Measurements from ENCODE around the gene GYS1. TPM values are rescaled to one million over a fixed set of nuclear protein-coding genes. Genes with fewer than 3 reads are reported as not detected.
A peak's percentile ranks its signal among the peaks of the same experiment; 100 is the strongest.
"Not testable (repeated sequence)": the region's sequence is repeated elsewhere in the genome, so short reads cannot be mapped to it uniquely, and the experiment has no call there.

Gene GYS1
- total RNA-seq, 1 experiment from 2014 or later = 42.8 TPM

DNA sequence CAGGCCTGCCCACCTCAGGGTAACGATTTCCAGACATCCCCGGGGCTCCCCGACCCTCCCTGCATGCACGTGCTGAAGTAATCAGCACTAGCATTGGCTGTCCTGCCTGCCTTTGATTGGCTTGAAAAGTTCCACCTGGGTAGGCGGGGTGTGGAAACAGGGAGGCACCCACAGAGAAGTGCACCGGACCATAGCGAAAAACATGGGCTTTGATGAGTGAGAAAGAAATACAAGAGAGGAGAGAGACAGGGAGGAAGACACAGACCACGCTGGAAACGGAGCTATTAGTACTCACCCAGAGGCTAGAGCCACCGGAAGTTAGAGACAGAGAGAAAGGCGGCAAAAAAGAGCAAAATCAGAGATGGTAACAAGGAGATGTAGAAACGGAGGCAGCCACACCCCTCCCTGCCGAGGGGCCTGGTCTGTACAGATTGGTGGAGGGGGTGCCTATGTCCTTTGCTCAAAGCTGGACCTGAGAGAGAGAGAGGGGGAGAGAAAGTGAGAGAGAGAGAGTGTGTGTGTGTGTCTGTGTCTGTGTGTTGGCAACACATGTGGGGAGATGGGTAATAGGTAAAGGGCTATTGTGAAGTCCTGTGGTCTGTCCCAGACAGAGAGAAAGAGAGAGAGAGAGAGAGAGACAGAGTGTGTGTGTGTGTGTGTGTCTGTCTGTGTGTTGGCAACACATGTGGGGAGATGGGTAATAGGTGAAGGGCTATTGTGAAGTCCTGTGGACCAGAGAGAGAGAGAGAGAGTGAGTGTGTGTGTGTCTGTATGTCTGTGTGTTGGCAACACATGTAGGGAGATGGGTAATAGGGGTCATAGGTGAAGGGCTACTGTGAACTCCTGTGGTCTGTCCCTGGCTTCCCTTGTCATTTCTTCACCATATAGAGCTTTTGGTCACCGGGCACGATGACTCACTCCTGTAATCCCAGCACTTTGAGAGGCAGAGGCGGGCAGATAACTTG lies 28.1 kb upstream of the GYS1 start:
- H3K4me1 ChIP-seq = no peaks in the 10 kb centered on the region
- no peak overlapping the region for H3K4me3 ChIP-seq
- DNase-seq = no peak
- no peaks in the 10 kb centered on the region for H3K27me3 ChIP-seq
- no peak overlapping the region for H3K27ac ChIP-seq
- no peaks in the 10 kb centered on the region for H3K36me3 ChIP-seq
- H3K9me3 ChIP-seq (replicated peaks) = no peaks in the 10 kb centered on the region

DNA sequence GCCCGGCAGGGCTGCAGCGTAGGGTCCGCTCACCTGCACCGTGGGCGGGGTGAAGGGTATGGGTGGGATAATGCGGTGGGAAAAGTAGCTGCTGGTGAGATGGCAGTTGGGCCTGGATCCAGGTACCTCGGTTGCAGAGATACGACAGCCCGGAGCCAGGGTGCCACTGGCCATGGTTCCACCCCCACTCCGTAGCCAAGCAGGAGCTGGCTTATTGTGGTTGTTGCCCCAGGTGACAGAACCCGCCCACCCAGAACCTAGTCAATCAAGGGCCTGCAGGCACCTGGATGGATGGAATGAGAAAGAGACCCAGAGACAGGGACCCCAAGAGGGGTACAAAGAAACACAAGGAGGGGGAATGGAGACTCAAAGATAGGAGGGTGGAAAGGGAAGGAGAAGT lies 27.2 kb upstream of the GYS1 start:
- DNase-seq = no peak
- Histone ChIP-seq H3K36me3 (no peaks in the 10 kb centered on the region; the same call in 1 of the 2 replicates), H3K9me3 (replicated peaks) (no peaks in the 10 kb centered on the region), H3K4me1 (no peaks in the 10 kb centered on the region), H3K27me3 (no peaks in the 10 kb centered on the region), H3K4me3 (no peak overlapping the region), H3K27ac (no peak overlapping the region)

DNA sequence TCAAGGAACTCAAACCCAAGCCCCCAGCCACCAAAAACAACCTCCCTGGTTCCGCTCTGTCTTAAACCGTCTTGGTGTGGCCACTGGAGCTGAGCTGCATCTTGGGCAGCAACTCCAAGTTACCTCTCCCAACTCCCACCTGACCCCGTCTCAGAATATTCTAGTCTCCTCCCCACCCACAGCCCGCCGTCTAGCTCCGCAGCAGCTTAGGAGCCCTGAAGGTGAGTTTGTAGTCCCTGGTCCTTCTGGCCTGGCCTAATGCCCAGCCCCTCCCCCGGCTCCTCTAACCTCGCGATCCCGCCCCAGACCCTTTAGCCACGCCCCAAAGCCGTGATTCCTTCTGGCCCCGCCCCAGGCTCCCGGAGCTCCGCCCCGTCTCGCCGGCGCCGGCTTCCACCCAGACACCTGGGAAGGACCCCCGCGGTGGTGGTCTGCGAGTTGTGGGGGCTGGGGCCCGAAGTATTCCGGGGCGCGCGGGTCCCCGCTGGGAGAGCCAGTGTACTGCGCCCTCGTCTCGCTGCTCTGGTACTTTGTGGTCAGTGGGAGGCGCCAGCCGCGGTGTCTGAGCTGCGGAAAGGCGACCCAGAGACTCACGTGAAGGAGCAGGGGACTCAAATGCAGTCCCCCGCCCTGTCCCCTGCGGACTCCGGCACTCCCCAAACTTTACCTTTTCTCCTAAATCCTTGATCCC lies 26.3 kb upstream of the GYS1 start:
- DNase-seq = peak; percentile 43 to 60
- Histone ChIP-seq H3K27me3 (no peaks in the 10 kb centered on the region), H3K27ac (no peak overlapping the region), H3K36me3 (peaks cover 4% of the 10 kb centered on the region), H3K9me3 (replicated peaks) (no peaks in the 10 kb centered on the region), H3K4me3 (peak overlapping the region; percentile 45), H3K4me1 (no peaks in the 10 kb centered on the region)

DNA sequence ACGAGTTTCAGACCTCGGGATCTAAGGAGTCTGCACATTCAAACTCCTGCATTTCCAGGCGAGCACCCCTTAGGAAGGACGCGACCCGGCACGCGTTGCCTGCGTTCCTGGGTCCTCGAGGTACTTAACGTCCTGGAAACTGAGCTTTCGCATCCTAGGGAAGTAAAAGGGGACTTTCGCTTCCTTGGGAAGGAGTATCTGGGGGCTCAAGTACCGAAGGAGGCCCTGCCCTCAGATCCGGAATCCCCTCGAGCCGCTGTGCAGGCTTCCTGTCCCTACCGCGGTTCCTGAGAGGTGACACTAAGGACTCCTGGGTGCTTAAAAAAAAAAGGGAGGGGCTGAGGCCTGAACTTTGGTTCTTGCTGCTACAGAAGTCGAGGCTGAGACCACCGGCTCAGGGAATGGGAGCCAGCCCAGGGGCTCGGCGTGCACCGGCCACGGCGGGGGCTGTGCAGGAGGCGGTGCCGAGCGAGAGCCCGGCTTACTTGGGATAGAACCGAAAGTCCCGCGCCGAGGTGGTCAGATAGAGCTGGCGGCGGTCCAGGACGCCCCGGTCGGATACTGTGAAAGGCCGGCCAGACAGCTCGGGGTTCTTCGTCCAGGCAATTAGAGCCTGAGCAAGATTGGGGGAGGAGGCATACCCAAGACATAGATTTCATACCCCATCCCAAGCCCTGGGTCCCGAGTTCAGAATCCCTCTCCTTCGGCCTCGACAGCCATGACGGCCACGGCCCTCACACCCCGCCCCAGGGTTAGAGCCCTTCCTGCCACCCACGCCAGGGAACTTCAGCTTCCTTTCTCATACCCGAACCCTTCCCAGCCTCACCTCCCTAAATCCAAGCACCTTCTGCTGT lies 25.5 kb upstream of the GYS1 start:
- not testable (repeated sequence) for H3K9me3 ChIP-seq (replicated peaks); DNase-seq; H3K36me3 ChIP-seq; H3K27me3 ChIP-seq; H3K27ac ChIP-seq; H3K4me1 ChIP-seq
- H3K4me3 ChIP-seq = peak overlapping the region; percentile 45

DNA sequence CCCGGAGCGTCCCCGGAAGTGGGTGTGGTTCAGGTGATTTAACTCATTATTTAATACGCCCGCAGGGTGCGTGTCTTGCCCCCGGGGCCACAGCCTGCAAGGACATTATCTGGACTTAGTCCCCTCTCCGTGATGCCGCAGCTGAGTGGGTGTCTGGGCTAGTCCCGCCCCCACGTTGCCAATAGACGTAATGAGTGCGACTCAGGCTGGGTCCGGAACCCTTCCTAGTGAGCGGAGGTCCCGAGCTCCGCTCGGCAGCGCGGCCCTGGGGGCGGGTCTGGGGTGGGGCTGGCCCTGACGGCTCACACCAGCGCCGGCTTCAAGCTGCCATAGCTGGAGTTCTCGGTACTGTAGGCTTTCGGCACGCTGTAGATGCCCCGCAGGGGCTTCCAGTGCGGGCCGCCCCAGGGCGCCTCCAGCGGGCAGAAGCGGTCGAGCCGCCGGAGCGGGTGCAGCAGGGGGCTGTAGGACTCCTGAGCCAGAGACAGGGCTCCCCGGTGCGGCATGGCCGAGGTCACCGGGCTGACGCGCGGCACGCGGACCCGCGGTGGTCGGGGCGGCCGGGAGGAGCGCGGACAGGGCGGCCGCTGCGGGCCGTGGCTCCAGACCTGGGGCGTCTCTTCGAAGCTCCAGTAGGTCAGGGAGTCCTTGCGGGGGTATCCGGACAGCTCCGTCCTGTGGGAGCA lies 24.7 kb upstream of the GYS1 start:
- no peaks in the 10 kb centered on the region for H3K4me1 ChIP-seq
- H3K4me3 ChIP-seq = peak overlapping the region; percentile 45
- H3K27ac ChIP-seq = no peak overlapping the region
- H3K9me3 ChIP-seq (replicated peaks) = no peaks in the 10 kb centered on the region
- peaks cover 5% of the 10 kb centered on the region for H3K36me3 ChIP-seq
- no peaks in the 10 kb centered on the region for H3K27me3 ChIP-seq
- DNase-seq = peak; percentile 50 to 54

DNA sequence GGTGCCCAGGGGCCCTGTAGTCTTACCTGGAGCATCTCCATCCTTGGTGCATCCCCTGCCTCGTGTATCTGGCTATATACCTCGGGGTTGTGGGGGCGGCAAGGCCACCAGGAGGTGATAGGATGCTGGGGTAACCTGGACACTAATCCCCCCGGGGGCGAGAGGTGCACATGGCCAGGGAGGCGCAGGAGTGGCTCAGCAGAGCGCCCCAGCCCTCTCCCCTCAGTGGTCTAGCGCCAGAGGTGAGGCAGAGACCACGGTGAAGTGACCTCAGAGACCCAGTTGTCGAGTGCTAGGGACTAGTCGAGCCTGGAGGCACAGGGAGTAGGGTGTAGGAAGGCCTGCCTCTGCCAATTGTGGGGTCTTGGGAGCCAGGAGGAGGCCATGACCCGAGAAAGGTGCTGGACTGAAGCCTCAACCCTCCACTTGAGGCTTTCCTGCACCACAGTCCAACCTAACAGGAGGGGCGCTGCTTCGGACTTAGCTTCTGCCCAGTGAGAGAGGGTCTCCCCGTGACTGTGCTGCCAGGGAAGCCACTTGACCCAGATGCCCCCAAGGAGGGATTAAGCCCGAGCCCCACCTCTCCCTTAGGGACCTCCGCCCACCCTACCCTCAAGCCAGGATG lies 24.0 kb upstream of the GYS1 start, which contains the start of gene LHB:
Gene LHB (minus strand): TSS at position 51 of the 625 bp plus-strand sequence. CDS start 10 bp downstream, at position 41.
- H3K27ac ChIP-seq = no peak within 1 kb of the TSS
- H3K4me3 ChIP-seq = peak within 1 kb of the TSS; percentile 45
- H3K36me3 ChIP-seq = peaks cover 7% of the 10 kb centered on the region
- no peaks in the 10 kb centered on the region for H3K27me3 ChIP-seq
- no peaks in the 10 kb centered on the region for H3K4me1 ChIP-seq
- no peaks in the 10 kb centered on the region for H3K9me3 ChIP-seq (replicated peaks)
- DNase-seq = no peak

DNA sequence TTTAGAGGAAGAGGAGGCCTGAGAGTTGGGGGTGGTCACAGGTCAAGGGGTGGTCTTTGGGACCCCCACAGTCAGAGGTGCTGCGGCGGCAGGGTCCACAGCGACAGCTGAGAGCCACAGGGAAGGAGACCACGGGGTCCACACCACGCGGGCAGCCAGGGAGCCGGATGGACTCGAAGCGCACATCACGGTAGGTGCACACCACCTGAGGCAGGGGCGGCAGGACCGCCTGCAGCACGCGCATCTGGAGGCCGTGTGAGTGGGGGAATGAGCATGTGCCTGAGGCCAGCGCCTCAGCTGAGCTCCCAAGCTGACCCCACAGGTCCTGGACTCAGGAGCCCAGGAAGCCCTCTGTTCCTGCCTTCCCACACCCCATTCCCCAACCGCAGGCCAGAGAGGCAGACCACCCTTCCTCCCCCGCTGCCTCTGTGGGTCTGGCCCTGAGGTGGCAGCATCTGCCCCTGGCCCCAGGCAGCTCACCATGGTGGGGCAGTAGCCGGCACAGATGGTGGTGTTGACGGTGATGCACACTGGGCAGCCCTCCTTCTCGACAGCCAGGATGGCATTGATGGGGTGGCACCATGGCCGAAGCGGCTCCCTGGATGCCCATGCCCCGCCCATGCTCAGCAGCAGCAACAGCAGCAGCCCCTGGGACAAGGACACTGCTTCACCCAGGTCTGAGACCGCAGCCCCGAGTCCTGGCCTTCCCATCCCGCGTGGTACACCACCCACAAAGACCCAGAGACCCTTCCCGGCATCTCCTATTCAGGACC lies 23.1 kb upstream of the GYS1 start:
- no peak overlapping the region for H3K4me3 ChIP-seq
- no peak for DNase-seq
- peaks cover 11% of the 10 kb centered on the region for H3K36me3 ChIP-seq
- H3K27ac ChIP-seq = no peak overlapping the region
- no peaks in the 10 kb centered on the region for H3K27me3 ChIP-seq
- no peaks in the 10 kb centered on the region for H3K9me3 ChIP-seq (replicated peaks)
- H3K4me1 ChIP-seq = no peaks in the 10 kb centered on the region

DNA sequence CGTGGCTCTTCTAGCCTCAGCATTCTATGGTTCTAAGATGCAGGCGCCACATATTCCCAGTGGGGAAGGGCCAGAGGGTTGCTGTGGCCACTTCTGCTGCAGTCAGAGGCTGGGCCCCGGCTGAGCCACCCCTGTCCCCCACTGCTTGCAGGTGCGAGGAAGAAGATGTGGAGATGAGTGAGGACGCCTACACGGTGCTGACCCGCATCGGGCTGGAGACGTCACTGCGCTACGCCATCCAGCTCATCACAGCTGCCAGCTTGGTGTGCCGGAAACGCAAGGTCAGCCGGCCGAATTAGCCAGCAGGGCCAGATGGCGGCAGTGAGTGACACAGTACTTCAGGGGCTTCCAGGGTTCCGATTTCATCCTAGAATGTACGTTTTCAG lies 21.8 kb upstream of the GYS1 start:
- no peak for DNase-seq
- H3K27ac ChIP-seq = no peak overlapping the region
- H3K9me3 ChIP-seq (replicated peaks) = no peaks in the 10 kb centered on the region
- H3K4me3 ChIP-seq = no peak overlapping the region
- H3K36me3 ChIP-seq = peaks cover 18% of the 10 kb centered on the region
- H3K27me3 ChIP-seq = no peaks in the 10 kb centered on the region
- H3K4me1 ChIP-seq = no peaks in the 10 kb centered on the region

DNA sequence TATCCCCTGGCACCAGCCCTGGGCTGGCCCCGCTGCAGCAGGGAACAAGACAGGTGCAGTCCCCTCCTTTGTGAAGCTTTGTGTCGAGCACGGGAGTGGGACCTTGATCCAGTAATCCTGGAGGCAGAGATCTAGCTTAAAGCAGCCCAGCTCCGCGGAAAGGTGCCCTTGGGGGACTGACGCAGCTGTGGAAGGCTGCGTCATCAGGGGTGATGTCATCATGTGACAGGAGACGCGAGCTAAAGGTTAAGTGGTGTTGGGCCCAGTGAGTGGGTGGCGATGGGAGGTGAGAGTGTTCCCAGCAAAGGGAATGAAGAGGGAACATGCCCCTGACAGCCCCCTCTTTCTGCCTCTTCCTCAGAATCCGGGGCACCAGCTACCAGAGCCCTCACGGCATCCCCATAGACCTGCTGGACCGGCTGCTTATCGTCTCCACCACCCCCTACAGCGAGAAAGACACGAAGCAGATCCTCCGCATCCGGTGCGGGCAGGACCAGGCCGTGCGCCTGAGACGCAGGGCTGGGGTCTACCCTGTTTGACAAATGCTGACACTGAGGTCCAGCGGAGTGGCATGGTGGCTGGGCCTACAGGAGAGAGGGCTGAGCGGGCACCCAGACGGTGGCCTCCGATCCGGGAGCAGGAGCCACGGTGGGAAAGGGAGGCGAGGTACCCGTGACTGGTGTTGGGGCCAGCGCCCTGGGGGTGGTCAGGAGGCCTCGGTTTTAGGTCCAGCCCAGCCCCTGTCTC lies 21.2 kb upstream of the GYS1 start:
- Histone ChIP-seq H3K27me3 (no peaks in the 10 kb centered on the region), H3K9me3 (replicated peaks) (no peaks in the 10 kb centered on the region), H3K36me3 (peaks cover 24% of the 10 kb centered on the region), H3K4me3 (no peak overlapping the region), H3K27ac (no peak overlapping the region), H3K4me1 (no peaks in the 10 kb centered on the region)
- DNase-seq = no peak

DNA sequence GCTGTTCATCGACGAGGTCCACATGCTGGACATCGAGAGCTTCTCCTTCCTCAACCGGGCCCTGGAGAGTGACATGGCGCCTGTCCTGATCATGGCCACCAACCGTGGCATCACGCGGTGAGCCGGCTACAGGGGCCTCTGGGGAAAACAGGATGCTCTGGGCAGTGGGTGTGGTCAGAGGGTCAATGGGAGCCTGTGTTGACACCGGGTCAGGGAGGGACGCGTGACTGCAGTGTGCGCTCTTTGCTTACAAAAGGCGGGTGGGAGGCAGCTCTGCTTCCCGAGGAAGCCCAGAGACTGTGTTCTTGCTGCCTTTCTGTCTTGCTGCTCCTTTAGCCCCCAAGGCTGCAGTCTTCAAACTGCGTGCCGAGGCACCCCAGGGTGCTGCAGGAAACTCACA lies 18.1 kb upstream of the GYS1 start:
- Histone ChIP-seq H3K27me3 (no peaks in the 10 kb centered on the region), H3K4me1 (no peaks in the 10 kb centered on the region), H3K27ac (no peak overlapping the region), H3K4me3 (no peak overlapping the region), H3K9me3 (replicated peaks) (no peaks in the 10 kb centered on the region), H3K36me3 (peaks cover 29% of the 10 kb centered on the region)
- DNase-seq = no peak

DNA sequence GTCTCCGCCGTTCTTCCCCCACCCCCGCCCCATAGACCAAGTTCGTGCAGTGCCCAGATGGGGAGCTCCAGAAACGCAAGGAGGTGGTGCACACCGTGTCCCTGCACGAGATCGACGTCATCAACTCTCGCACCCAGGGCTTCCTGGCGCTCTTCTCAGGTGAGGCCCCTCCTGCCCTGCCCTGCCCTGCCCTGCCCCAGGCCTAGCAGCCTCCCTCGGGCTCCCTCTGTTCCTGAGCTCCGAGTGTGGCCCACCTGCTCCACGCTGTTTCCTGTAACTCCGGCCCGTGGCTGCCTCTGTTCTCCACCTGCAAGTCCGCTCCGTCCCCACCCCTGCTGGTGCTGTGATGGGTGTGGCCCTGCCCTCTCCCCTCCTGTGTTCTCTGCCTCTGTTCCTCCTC lies 17.3 kb upstream of the GYS1 start:
- no peaks in the 10 kb centered on the region for H3K4me1 ChIP-seq
- no peak for DNase-seq
- no peaks in the 10 kb centered on the region for H3K9me3 ChIP-seq (replicated peaks)
- H3K36me3 ChIP-seq = peaks cover 35% of the 10 kb centered on the region
- no peak overlapping the region for H3K27ac ChIP-seq
- H3K4me3 ChIP-seq = no peak overlapping the region
- no peaks in the 10 kb centered on the region for H3K27me3 ChIP-seq

DNA sequence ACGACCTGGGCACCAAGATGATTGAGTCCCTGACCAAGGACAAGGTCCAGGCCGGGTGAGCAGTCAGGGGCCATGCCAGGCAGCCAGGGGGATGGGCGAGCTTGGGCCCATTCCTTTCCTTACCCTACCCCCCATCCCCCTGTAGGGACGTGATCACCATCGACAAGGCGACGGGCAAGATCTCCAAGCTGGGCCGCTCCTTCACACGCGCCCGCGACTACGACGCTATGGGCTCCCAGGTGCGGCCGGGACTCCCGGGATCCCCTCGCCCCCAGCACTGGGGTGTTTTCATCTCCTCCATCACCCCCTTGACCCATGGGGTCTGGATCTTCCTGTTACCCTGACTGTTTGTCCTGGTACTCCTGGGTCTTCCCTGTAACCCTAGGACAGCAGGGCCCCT lies 16.7 kb upstream of the GYS1 start:
- Histone ChIP-seq H3K9me3 (replicated peaks) (no peaks in the 10 kb centered on the region), H3K36me3 (peaks cover 31% of the 10 kb centered on the region), H3K4me1 (no peaks in the 10 kb centered on the region), H3K4me3 (no peak overlapping the region), H3K27ac (no peak overlapping the region), H3K27me3 (no peaks in the 10 kb centered on the region)
- no peak for DNase-seq

DNA sequence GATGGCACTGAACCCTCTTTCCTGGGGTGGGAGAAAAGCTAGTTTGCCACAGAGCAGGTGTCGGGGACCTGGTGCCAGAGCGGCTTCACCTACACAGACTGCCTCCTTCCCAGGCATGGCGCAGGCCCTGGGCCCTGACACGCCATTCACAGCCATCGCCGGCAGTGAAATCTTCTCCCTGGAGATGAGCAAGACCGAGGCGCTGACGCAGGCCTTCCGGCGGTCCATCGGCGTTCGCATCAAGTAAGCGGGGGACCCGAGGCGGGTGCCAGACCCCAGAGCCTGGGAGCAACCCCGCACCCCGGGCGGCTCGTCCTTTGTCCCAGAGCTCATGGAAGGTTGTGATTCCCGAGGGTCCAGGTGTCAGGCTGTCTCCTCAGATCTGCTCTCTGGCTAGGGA lies 13.8 kb upstream of the GYS1 start:
- DNase-seq = no peak
- Histone ChIP-seq H3K27me3 (no peaks in the 10 kb centered on the region), H3K4me1 (no peaks in the 10 kb centered on the region), H3K4me3 (no peak overlapping the region), H3K27ac (no peak overlapping the region), H3K9me3 (replicated peaks) (no peaks in the 10 kb centered on the region), H3K36me3 (peaks cover 37% of the 10 kb centered on the region)
